Measurements from ENCODE around the gene RNF25.

Gene RNF25

GRCh38 chr2:218708086-218708485 lies 36.3 kb upstream of the RNF25 start:
- peaks cover 18% of the 10 kb centered on the region for H3K4me1 ChIP-seq (ENCODE audit: control insufficient read depth, low read length)
- no peaks in the 10 kb centered on the region for H3K9me2 ChIP-seq (replicated peaks; ENCODE audit: control insufficient read depth, low read length)
- peaks cover 7% of the 10 kb centered on the region for H3K36me3 ChIP-seq (ENCODE audit: control insufficient read depth, low read length)
- no peaks in the 10 kb centered on the region for H4K20me1 ChIP-seq (ENCODE audit: control insufficient read depth, insufficient read depth, low read depth, low read length)
- H3K9me3 ChIP-seq (ENCODE audit: control insufficient read depth, insufficient read depth, low read length): no peaks in the 10 kb centered on the region
- no peaks in the 10 kb centered on the region for H3F3A ChIP-seq (ENCODE audit: control insufficient read depth, insufficient read depth)
- H3K79me2 ChIP-seq (ENCODE audit: control insufficient read depth, low read length): peaks cover 23% of the 10 kb centered on the region
- no peak for TF ChIP-seq CTCF (IDR thresholded peaks at IDR 0.05; ENCODE audit: low read depth, low read length, poor library complexity, severe bottlenecking)
- no peak for TF ChIP-seq EZH2phosphoT487 (IDR thresholded peaks at IDR 0.05; ENCODE audit: borderline replicate concordance, low read length)
- H3K27me3 ChIP-seq (ENCODE audit: control insufficient read depth, low read length): 0 out of 2 replicates have a peak, but pooled peaks cover 3% of the 10 kb centered on the region
- H3K27ac ChIP-seq (ENCODE audit: low read depth, low read length): no peak overlapping the region
- no peak overlapping the region for H3K4me2 ChIP-seq (ENCODE audit: low read length)
- H3K4me3 ChIP-seq (ENCODE audit: low read length): no peak overlapping the region

GRCh38 chr2:218703341-218703740 lies 31.5 kb upstream of the RNF25 start:
- Histone ChIP-seq H3K27ac (ENCODE audit: low read depth, low read length) (no peak overlapping the region), H3K4me1 (ENCODE audit: control insufficient read depth, low read length) (0 out of 2 replicates have a peak, but pooled peaks cover 3% of the 10 kb centered on the region), H3K36me3 (ENCODE audit: control insufficient read depth, low read length) (no peaks in the 10 kb centered on the region), H3K4me2 (ENCODE audit: low read length) (no peak overlapping the region), H3K79me2 (ENCODE audit: control insufficient read depth, low read length) (no peaks in the 10 kb centered on the region), H3K9me2 (replicated peaks; ENCODE audit: control insufficient read depth, low read length) (no peaks in the 10 kb centered on the region), H3K27me3 (ENCODE audit: control insufficient read depth, low read length) (0 out of 2 replicates have a peak, but pooled peaks cover 3% of the 10 kb centered on the region), H3K9me3 (ENCODE audit: control insufficient read depth, insufficient read depth, low read length) (no peaks in the 10 kb centered on the region), H4K20me1 (ENCODE audit: control insufficient read depth, insufficient read depth, low read depth, low read length) (no peaks in the 10 kb centered on the region), H3F3A (ENCODE audit: control insufficient read depth, insufficient read depth) (no peaks in the 10 kb centered on the region), H3K4me3 (ENCODE audit: low read length) (no peak overlapping the region)
- TF ChIP-seq CTCF (IDR thresholded peaks at IDR 0.05; ENCODE audit: low read depth, low read length, poor library complexity, severe bottlenecking): no peak
- TF ChIP-seq EZH2phosphoT487 (IDR thresholded peaks at IDR 0.05; ENCODE audit: borderline replicate concordance, low read length): no peak

- H3K9me3 ChIP-seq (ENCODE audit: control insufficient read depth, insufficient read depth, low read length): no peaks in the 10 kb centered on the region
- H4K20me1 ChIP-seq (ENCODE audit: control insufficient read depth, insufficient read depth, low read depth, low read length): no peaks in the 10 kb centered on the region
- no peak overlapping the region for H3K4me2 ChIP-seq (ENCODE audit: low read length)
- H3K27me3 ChIP-seq (ENCODE audit: control insufficient read depth, low read length): no peaks in the 10 kb centered on the region
- TF ChIP-seq CTCF (IDR thresholded peaks at IDR 0.05; ENCODE audit: low read depth, low read length, poor library complexity, severe bottlenecking) (no peak), EZH2phosphoT487 (IDR thresholded peaks at IDR 0.05; ENCODE audit: borderline replicate concordance, low read length) (no peak)
- H3K4me3 ChIP-seq (ENCODE audit: low read length): no peak overlapping the region
- H3K27ac ChIP-seq (ENCODE audit: low read depth, low read length): no peak overlapping the region
- no peaks in the 10 kb centered on the region for H3F3A ChIP-seq (ENCODE audit: control insufficient read depth, insufficient read depth)
- no peaks in the 10 kb centered on the region for H3K4me1 ChIP-seq (ENCODE audit: control insufficient read depth, low read length)
- H3K9me2 ChIP-seq (replicated peaks; ENCODE audit: control insufficient read depth, low read length): no peaks in the 10 kb centered on the region
- no peaks in the 10 kb centered on the region for H3K36me3 ChIP-seq (ENCODE audit: control insufficient read depth, low read length)
- no peaks in the 10 kb centered on the region for H3K79me2 ChIP-seq (ENCODE audit: control insufficient read depth, low read length)
These were observed 30.0 kb upstream of the RNF25 start for GRCh38 chr2:218701806-218702205.
